H1 (cell line): Measurements from ENCODE around the gene FMN2. TPM values are rescaled to one million over a fixed set of nuclear protein-coding genes. Genes with fewer than 3 reads are reported as not detected.

Experiments used
- BRCA1 ChIP-seq: IDR thresholded peaks from 2 replicates; pipeline ENCODE4 v1.6.1; 2012; ENCODE audit warnings: low read depth, low read length, improper control_type of control experiment
- CTBP2 ChIP-seq: IDR thresholded peaks from 2 replicates; pipeline ENCODE4 v1.7.0; 2011; ENCODE audit warnings: borderline replicate concordance, mild to moderate bottlenecking, moderate library complexity, mixed read lengths, low read length; ENCODE audit not compliant: insufficient read depth, insufficient read length
- YY1 ChIP-seq: IDR thresholded peaks from 2 replicates; pipeline ENCODE4 v1.6.1; 2011; ENCODE audit warnings: low read depth, mild to moderate bottlenecking, low read length
- polyA plus RNA-seq, 7 experiments: library from polyadenylated mRNA; depleted of rRNA in 3 of 7; stranded (reverse) in 5 of 7; unstranded in 2 of 7; fragments of >200 nt in 5 of 7; fragments of 200-250 nt in 2 of 7; gene quantifications; 1 replicate in 5 of 7; 2 replicates in 1 of 7; 4 replicates in 1 of 7; pipeline versions ENCODE4 v1.2.1 to v1.2.3, GENCODE V29; 2011 to 2013; ENCODE audit warnings: missing spikeins in 2 of 7, mixed read lengths in 2 of 7
- total RNA-seq: library from RNA; stranded (reverse); fragmentation: NEBNext Ultra II Directional; extraction: Animal tissue kit (Norgen Biotek cat#: 25700); gene quantifications from 2 replicates; pipeline ENCODE4 v1.2.1, GENCODE V29; 2021

Gene FMN2
- total and polyA plus RNA-seq, 2 of the 8 experiments (the other 6 are each of a cell fraction or from before 2014, with no cell fraction given) = 0.83 to 2.0 TPM

GRCh38 chr1:240193679-240194078 is 102.0 kb downstream of the FMN2 start (continued):
- no peak for TF ChIP-seq CTBP2
- TF ChIP-seq BRCA1 = no peak
- TF ChIP-seq YY1 = no peak
- TF ChIP-seq, all 59 proteins: peak for 0
